Mononuclear cell (primary cell): Measurements from ENCODE around the gene NBEA. TPM values are rescaled to one million over a fixed set of nuclear protein-coding genes. Genes with fewer than 3 reads are reported as not detected.

Source experiments
- H3K27me3 ChIP-seq: 2 replicates; pipeline ENCODE4 v1.6.0; 2011; ENCODE audit warnings: low read length, control low read depth; ENCODE audit not compliant: insufficient read depth
- H3K4me1 ChIP-seq: 2 replicates; pipeline ENCODE4 v1.5.1; 2011; ENCODE audit warnings: mild to moderate bottlenecking, low read length, control low read depth; ENCODE audit not compliant: insufficient read depth
- H3K4me3 ChIP-seq: 2 replicates; pipeline ENCODE4 v1.5.1; 2011; ENCODE audit warnings: mild to moderate bottlenecking, low read length, moderate library complexity
- H3K9me3 ChIP-seq: 2 replicates; pipeline ENCODE4 v1.5.1; 2011; ENCODE audit warnings: low read depth, mild to moderate bottlenecking, control low read depth, low read length
- total RNA-seq: library from RNA; depleted of rRNA; stranded (reverse); fragments of >200 nt; gene quantifications from one replicate; pipeline ENCODE4 v1.2.3, GENCODE V29; 2012

The NBEA gene
- total RNA-seq, 1 donor, result 3.3 TPM

DNA sequence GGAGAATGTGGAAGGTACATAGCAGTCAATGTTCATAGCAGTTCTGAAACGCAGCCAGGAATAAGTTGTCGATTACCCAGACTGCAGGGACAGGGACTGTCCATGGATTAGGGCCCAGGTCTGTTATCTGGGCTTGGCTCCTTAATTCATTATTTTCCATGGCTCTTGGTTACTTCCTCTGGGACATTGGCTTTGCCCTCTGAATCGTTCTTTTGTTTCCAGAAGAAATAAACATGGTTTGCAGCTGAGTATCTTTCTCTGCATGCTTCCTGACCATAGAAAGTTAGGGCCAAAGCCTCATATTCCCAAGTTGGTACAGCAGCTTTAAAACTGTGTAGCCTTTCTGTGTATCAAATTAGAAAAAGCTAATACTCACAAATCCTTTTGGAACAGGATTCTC, 656.2 kb downstream of the NBEA start:
- no peaks in the 10 kb centered on the region for H3K27me3 ChIP-seq
- H3K9me3 ChIP-seq, result no peaks in the 10 kb centered on the region
- H3K4me3 ChIP-seq, result no peak overlapping the region
- no peaks in the 10 kb centered on the region for H3K4me1 ChIP-seq

DNA sequence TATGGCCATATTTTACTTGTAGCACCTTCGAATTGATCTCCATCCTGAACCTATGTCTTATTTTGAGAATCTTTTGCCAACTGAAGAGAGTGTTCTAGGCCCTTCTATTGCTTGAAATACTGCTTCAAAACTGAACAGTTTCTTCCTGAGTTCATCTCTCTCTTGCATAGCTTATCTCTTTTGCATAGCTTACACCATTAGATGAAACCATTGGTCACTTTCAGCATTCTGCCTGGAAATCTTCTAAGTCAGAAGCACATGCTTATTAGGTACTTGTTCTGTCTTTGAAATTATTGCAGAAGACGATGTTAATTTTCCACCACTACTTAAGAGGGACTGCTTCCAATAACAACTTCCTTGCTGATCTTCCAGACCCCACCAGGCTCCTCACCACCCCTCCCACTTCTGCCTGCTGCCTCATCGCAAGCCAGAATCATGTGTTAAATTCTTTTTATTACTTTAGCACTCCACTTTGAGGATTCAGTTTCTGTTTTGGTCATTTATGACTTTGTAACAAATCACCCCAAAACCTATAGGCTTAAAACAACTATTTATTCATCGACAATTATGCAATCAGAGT, 656.8 kb downstream of the NBEA start:
- Histone ChIP-seq H3K9me3 (no peaks in the 10 kb centered on the region), H3K27me3 (no peaks in the 10 kb centered on the region), H3K4me3 (no peak overlapping the region), H3K4me1 (no peaks in the 10 kb centered on the region)

DNA sequence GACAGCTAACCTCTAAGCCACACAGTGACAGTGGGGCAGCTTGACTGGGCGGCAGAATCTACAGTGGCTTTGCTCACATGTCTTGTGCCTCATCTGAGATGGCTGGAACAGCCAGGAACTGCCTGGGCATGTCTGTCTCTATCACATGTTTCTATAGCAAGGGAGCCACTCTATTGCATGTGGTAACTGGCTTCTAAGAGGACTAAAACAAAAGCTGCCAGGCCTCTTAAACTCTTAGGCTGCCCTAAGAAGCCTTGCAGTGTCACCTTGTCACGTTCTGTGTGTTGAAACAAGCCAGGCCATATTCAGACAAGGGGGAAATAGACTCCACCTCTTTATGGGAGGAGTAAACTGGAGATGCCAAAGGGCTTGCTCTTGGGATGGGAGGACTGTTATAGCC, 657.3 kb downstream of the NBEA start:
- Histone ChIP-seq H3K9me3 (no peaks in the 10 kb centered on the region), H3K27me3 (no peaks in the 10 kb centered on the region), H3K4me3 (no peak overlapping the region), H3K4me1 (no peaks in the 10 kb centered on the region)

DNA sequence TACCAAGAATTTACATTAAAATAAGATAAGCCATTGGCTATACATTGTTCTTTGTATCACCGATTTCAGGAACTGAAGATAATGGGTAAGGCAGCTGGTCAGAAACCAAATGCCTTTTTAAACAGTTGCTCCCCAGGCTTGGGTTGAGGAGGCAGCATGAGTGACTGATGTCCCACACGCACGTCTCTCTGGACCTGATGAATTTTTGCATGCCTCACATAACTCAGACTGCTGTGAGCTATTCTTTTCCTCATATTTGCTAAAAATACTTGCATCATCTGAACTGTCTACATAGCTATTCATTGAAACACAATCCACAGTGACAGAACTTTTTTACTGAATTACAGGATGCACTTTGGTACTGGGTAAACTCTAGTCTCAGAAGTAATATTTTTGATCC, 658.1 kb downstream of the NBEA start:
- H3K27me3 ChIP-seq, result no peaks in the 10 kb centered on the region
- no peaks in the 10 kb centered on the region for H3K9me3 ChIP-seq
- no peaks in the 10 kb centered on the region for H3K4me1 ChIP-seq
- no peak overlapping the region for H3K4me3 ChIP-seq

DNA sequence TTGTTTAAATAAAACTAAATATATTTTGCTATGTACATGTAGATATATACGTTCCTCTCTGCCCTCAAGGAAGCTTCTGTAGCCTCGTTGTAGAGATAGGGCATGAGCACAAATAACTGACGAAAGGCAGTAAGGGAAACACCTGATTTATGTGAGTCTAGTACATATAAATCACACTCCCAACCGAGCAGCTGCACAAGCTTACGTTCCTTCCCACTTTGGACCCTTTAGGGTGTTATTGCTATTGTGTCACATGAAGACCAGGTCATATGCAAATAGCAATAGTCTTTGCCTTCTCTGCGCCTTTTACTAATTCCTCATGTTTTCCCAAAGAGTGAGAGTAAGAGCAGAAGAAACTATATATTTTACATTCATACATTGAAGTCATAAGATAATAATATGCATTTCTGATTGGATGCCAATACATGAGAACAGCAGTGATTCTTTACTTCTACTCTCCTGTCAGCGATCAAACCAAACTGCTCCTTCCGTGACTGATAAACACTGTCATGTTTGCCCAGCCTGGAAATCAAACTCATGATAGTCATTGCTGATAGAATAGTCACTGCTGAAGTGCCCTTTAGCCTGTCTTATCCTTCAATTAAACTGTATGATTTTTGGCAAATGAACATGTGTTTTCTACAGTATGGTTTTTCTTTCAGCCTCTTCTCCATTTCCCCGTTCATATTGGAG, 661.7 kb downstream of the NBEA start:
- Histone ChIP-seq H3K27me3 (no peaks in the 10 kb centered on the region), H3K9me3 (no peaks in the 10 kb centered on the region), H3K4me1 (no peaks in the 10 kb centered on the region), H3K4me3 (no peak overlapping the region)

DNA sequence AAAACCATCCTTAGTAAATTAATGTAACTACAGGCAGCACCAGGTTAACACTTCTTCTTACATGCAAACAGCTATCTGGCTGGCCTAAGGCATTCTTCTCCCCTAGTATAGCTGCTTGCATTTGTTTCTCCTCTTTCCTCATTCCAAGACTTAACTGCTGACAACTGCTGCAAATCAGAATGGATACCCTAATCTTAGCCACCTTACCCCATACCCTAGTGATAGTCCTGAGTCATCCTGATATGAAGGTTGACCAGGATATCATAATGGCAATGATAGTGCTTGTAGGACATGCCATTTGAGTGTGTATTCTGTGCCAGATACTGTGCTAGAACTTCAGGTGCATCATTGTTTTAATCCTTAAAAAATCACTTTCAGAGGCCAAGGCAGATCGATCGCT, 672.6 kb downstream of the NBEA start:
- Histone ChIP-seq H3K4me1 (no peaks in the 10 kb centered on the region), H3K4me3 (no peak overlapping the region), H3K9me3 (no peaks in the 10 kb centered on the region), H3K27me3 (no peaks in the 10 kb centered on the region)

DNA sequence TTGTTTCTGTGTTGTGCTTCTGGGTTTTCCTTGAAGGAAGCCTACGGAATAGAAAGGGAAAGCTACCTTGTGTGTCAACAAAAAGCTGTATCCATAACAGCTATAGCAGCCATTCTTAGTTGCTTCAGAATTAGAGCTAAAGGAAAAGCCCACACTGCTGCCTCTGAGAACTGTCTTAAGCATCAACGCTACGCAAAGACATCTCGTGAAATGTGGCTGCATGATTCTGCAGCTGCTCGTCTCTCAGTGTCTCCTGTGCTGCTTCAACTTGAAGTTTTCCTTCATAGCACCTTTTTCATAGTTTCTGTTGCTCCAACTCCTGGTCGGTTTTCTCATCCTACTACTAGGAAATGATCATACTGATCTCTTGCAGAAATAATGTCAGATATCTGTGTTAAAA, 675.4 kb downstream of the NBEA start:
- no peaks in the 10 kb centered on the region for H3K4me1 ChIP-seq
- H3K27me3 ChIP-seq, result no peaks in the 10 kb centered on the region
- H3K4me3 ChIP-seq, result no peak overlapping the region
- H3K9me3 ChIP-seq, result no peaks in the 10 kb centered on the region

DNA sequence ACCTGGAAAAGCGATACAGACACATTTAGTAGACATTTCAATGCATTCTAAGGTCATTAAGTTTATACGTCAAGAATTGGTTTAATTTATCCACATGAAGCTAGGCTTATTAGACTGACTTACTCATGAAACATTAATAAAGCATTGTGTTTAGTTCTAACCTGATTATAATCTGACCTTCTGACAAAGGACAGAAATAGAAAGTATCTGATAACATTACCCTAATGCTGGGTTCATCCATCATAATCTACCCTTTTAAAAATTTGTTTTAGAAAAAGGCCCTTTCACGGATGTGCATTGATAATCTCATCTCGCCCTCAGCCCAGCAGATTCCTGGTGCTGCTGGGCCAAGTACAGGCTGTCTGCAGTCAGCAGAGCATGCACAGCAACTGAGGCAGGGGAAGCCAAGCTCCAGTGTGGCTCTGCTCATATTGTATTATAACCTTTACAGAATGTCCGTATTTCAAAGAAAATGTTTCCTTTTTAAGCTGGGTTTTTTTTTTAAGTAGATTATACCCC, 676.6 kb downstream of the NBEA start:
- H3K4me1 ChIP-seq, result no peaks in the 10 kb centered on the region
- H3K4me3 ChIP-seq, result no peak overlapping the region
- no peaks in the 10 kb centered on the region for H3K27me3 ChIP-seq
- H3K9me3 ChIP-seq, result no peaks in the 10 kb centered on the region

DNA sequence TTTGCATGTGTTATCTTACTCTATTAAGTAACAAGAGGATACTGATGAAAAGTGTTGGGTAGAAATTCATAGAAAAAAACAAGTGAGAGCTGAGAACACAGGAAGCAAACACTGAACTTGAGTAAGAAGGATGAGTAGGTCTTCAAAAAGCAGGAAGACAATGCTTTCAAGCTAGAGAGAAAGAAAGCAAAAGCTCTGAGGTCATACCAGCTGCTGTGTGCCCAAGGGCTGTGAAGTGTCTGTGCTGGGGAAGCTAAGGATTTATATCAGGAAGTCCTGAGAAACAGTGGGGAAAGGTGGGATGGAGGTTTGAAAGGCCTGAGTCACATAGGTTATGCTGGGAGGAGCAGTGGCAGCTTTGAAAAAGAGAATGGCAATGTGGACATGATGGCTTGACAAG, 679.9 kb downstream of the NBEA start:
- H3K4me3 ChIP-seq, result no peak overlapping the region
- H3K4me1 ChIP-seq, result no peaks in the 10 kb centered on the region
- no peaks in the 10 kb centered on the region for H3K27me3 ChIP-seq
- H3K9me3 ChIP-seq, result no peaks in the 10 kb centered on the region

DNA sequence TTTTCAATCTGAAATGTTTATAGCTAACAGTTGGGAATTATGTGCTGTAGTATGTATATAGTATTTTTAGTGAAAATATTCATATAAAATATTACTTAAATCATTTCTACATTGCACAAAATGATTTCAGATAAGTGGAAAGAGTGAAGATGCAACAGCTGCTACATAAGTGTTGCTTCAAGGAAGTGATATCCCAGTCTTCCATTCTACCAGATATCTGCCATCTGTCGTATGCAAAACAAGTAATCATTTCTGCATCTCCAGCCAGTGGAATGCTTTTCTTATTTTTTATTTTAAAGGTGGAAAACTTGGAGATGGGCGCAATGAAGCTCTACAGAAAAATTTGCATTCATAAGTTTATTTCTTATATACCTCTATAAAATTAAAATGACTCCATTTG, 687.0 kb downstream of the NBEA start:
- H3K9me3 ChIP-seq, result no peaks in the 10 kb centered on the region
- H3K4me3 ChIP-seq, result no peak overlapping the region
- H3K27me3 ChIP-seq, result no peaks in the 10 kb centered on the region
- no peaks in the 10 kb centered on the region for H3K4me1 ChIP-seq

DNA sequence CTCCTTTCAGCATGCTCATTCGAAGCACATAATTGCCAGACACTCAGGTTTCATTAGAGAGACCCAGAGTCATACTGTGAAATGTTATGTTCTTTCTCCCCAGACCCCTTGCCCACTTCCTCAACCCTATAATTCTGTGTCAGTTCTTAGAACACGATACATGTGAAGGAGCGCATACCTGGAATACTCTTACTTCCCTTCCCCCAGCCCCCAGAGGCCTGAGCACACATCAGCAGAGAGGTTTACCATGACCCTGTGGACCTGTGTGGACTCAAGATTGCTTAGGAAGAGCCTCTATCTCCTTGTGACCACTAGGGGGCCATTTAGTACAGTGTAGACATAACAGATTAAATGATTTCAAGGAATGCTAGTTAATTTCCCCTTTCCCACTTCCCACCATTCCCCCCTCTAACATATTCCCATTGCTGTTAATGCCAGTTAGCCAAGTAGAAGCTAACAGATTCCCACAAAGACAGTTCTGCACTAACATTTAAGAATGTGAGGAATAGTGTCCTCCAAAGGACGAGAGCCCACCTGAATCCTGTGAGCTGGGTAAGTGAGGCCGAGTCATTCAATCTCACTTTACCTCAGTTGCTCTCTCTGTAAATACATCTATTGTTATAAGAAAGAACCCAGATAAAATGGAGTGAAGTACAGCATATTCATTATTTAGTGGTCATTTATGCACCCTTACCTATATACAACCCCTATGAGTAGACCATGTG, 688.6 kb downstream of the NBEA start:
- Histone ChIP-seq H3K9me3 (no peaks in the 10 kb centered on the region), H3K4me3 (no peak overlapping the region), H3K27me3 (no peaks in the 10 kb centered on the region), H3K4me1 (no peaks in the 10 kb centered on the region)

DNA sequence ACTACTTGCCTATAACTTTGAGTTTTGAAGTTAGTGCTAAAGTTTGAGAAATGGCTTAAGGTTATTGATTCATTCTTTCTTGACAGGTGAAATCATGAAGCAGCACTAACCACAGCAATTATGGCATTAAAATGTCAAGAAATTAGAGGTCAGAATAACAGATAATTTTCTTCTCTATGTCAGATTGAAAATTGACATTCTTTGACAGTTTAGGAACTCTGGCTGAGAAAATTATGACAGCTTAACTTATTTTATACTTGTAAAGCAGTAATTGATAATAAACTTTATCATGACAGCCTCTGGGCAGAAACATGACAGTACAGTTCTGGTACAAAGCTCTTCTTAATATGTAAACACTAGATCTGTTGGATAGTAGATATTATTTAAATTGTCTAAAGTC, 689.6 kb downstream of the NBEA start:
- no peak overlapping the region for H3K4me3 ChIP-seq
- H3K27me3 ChIP-seq, result no peaks in the 10 kb centered on the region
- H3K4me1 ChIP-seq, result no peaks in the 10 kb centered on the region
- no peaks in the 10 kb centered on the region for H3K9me3 ChIP-seq

DNA sequence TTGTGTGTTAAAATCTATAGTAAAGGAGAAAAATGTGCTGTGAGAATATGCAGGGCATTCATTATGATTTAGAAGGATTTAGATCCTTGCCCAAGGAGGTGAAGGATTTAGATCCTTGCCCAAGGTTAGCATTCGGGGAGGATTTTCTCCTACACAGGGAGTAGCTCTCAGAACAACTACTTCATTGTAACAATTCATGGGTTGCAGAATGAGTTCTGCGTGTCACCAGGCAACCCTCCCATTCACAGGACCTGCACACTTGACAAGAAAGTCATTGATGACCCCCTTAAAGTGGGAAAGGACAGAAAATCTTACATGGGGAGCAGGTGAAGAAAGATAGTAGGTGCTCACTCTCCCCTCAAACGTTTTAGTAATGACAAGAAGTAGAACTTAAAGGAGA, 701.6 kb downstream of the NBEA start:
- H3K4me3 ChIP-seq, result no peak overlapping the region
- no peaks in the 10 kb centered on the region for H3K9me3 ChIP-seq
- H3K27me3 ChIP-seq, result no peaks in the 10 kb centered on the region
- no peaks in the 10 kb centered on the region for H3K4me1 ChIP-seq

DNA sequence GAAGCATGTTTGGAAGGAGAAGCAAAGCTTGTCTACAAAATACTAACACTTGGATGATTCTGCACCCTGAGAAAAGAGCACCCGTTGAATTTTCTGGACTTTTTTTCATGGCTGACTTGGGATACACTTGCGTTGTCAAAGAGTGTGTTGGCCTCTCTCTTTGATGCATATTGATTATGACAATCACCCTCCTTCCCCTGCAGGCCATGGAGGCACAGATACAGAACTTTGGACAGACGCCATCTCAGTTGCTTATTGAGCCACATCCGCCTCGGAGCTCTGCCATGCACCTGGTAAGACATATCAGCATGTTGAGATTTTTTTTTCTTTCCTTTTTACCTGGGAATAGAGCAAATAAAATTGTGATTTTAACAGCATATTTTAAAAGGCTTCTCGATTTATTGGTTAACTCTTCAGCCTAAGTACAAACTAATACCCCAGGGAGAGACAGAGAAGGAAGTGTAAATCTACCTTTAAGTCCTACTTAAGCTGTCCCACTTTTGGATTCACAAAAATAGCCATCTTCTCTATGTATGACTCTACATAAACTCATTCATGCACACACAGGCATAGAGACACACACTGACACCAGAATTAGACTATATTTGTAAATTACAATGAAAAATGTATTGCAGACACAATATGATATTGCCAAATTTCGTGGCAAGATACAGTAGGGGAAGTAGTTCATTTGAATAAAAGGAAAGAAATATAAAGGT, 704.1 kb downstream of the NBEA start:
- Histone ChIP-seq H3K9me3 (no peaks in the 10 kb centered on the region), H3K4me3 (no peak overlapping the region), H3K27me3 (no peaks in the 10 kb centered on the region), H3K4me1 (no peaks in the 10 kb centered on the region)

DNA sequence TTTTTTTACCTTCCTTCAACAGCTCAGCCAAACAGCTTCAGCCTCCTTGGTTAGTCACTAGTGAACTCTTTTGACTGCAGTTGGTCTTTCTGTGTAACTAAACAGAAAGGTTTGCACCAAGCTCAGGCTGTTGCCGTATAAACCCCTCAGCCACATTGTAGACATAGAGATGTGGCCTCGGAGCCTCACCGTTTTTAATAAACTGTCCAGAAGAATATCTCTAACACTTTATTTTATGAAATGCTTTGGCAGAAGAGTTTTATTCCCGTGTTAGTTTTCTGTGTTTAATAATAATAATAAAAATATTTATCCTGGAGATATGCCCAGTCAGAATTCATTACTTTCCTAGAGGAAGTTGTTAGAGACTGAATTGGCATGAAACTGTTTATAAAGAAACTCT, 706.1 kb downstream of the NBEA start:
- no peak overlapping the region for H3K4me3 ChIP-seq
- no peaks in the 10 kb centered on the region for H3K9me3 ChIP-seq
- no peaks in the 10 kb centered on the region for H3K27me3 ChIP-seq
- H3K4me1 ChIP-seq, result no peaks in the 10 kb centered on the region
